Esophagus muscularis mucosa (tissue), 4 donors: ENCODE results near the gene KHDC4. TPM values are rescaled to one million over a fixed set of nuclear protein-coding genes. Genes with fewer than 3 reads are reported as not detected.
"Not testable (repeated sequence)": the region's sequence is repeated elsewhere in the genome, so short reads cannot be mapped to it uniquely, and the experiment has no call there.

ENCODE experiments used
- DNase-seq: peaks from one replicate; pipeline ENCODE4 v3.0.0-alpha.2; 2017; ENCODE audit errors: extremely low spot score
- H3K27ac ChIP-seq, 4 donors: fragments of 200-600 bp; sonication (generic); replicated peaks in 1 of 4; 1 replicate in 3 of 4; 2 replicates in 1 of 4; pipeline ENCODE4 v1.5.1; 2016 to 2019; ENCODE audit warnings: mild to moderate bottlenecking in 1 of 4
- H3K27me3 ChIP-seq, 4 donors: fragments of 200-600 bp; sonication (generic); one replicate each; pipeline versions ENCODE4 v1.5.1 to v1.6.0; 2016 to 2019
- H3K36me3 ChIP-seq, 4 donors: fragments of 200-600 bp; sonication (generic); one replicate each; pipeline ENCODE4 v1.5.1; 2016 to 2019
- H3K4me1 ChIP-seq, 4 donors: fragments of 200-600 bp; sonication (generic); one replicate each; pipeline ENCODE4 v1.5.1; 2016 to 2019
- H3K4me3 ChIP-seq, 4 donors: fragments of 200-600 bp; sonication (generic); 1 replicate in 2 of 4; 2 replicates in 2 of 4; pipeline ENCODE4 v1.5.1; 2016 to 2019; ENCODE audit warnings: mild to moderate bottlenecking in 4 of 4, moderate library complexity in 1 of 4
- H3K9me3 ChIP-seq, 4 donors: fragments of 200-600 bp; sonication (generic); 1 replicate in 3 of 4; 2 replicates in 1 of 4; pipeline ENCODE4 v1.5.1; 2016 to 2019
- EP300 ChIP-seq: sonication (generic); formaldehyde crosslinking; IDR thresholded peaks from one replicate; pipeline ENCODE4 v1.6.1; 2017; ENCODE audit warnings: antibody characterized with exemption
- POLR2A ChIP-seq: fragments of 450-650 bp; IDR thresholded peaks from one replicate; pipeline ENCODE4 v1.6.1; 2017; ENCODE audit warnings: antibody characterized with exemption, moderate library complexity, mild to moderate bottlenecking, low read depth
- POLR2AphosphoS5 ChIP-seq, 2 donors: sonication (generic); formaldehyde crosslinking; IDR thresholded peaks; one replicate each; pipeline ENCODE4 v1.6.1; 2017; ENCODE audit warnings: antibody characterized with exemption in 2 of 2
- WGBS: methylation state at CpG from one replicate; pipeline ENCODE4 v1.1.5; 2018; 5-methylcytosine and 5-hydroxymethylcytosine counted together
- intact Hi-C: fragments of 100-400 bp; cut with DNase I; formaldehyde crosslinking; loops from one replicate; pipeline ENCODE4 v1.15.1; 2023
- total RNA-seq, 4 donors: library from RNA; depleted of rRNA; stranded (reverse); fragments of >200 nt; gene quantifications; one replicate each; pipeline versions ENCODE4 v1.1.0 to v1.2.1, GENCODE V29; 2016
- TF ChIP-seq, protein P1 (sequence below), 3 experiments: fragments of 200-600 bp in 2 of 3; fragments of 450-650 bp in 1 of 3; sonication (generic) in 2 of 3; IDR thresholded peaks; one replicate each; pipeline ENCODE4 v1.5.1; 2017 to 2019; ENCODE audit warnings: antibody characterized with exemption in 3 of 3, mild to moderate bottlenecking in 2 of 3, moderate library complexity in 1 of 3

KHDC4 gene
- total RNA-seq, 4 donors from 2014 or later: 25.8 to 41.5 (median 29.2) TPM

DNA sequence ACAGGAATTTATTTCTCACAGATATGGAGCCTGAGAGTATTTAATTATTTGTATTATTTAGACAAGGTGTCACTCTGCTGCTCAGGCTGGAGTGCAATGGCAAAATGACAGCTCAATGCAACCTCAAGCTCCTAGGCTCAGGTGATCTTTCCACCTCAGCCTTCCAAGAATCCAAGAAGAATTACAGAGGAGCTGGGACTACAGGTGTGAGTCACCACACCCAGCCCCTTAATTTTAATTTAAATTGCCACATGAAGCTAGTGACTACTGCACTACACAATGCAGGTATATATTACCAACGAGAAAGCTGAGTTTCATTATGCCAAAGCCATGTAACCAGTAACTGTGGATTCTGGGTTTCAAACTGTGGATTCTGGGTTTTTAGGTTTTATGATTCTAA, 2.1 kb downstream of the KHDC4 start:
- TF ChIP-seq EP300 (no peak), POLR2AphosphoS5 (IDR thresholded peaks at IDR 0.05) (no peak), POLR2A (no peak)
- TF ChIP-seq, protein P1, sequence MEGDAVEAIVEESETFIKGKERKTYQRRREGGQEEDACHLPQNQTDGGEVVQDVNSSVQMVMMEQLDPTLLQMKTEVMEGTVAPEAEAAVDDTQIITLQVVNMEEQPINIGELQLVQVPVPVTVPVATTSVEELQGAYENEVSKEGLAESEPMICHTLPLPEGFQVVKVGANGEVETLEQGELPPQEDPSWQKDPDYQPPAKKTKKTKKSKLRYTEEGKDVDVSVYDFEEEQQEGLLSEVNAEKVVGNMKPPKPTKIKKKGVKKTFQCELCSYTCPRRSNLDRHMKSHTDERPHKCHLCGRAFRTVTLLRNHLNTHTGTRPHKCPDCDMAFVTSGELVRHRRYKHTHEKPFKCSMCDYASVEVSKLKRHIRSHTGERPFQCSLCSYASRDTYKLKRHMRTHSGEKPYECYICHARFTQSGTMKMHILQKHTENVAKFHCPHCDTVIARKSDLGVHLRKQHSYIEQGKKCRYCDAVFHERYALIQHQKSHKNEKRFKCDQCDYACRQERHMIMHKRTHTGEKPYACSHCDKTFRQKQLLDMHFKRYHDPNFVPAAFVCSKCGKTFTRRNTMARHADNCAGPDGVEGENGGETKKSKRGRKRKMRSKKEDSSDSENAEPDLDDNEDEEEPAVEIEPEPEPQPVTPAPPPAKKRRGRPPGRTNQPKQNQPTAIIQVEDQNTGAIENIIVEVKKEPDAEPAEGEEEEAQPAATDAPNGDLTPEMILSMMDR (IDR thresholded peaks at IDR 0.05): no peak
- Histone ChIP-seq H3K9me3 (no peaks in the 10 kb centered on the region), H3K27me3 (no peaks in the 10 kb centered on the region), H3K27ac (no peak overlapping the region), H3K36me3 (peaks cover 33 to 65% (median 53%) of the 10 kb centered on the region in 4 donors), H3K4me1 (peaks cover 41 to 52% (median 51%) of the 10 kb centered on the region in 4 donors), H3K4me3 (no peak overlapping the region)
- 56% methylated on average over 1 of the region's 1 CpG for WGBS
- no peak for DNase-seq
- intact Hi-C loops: no loop called here

DNA sequence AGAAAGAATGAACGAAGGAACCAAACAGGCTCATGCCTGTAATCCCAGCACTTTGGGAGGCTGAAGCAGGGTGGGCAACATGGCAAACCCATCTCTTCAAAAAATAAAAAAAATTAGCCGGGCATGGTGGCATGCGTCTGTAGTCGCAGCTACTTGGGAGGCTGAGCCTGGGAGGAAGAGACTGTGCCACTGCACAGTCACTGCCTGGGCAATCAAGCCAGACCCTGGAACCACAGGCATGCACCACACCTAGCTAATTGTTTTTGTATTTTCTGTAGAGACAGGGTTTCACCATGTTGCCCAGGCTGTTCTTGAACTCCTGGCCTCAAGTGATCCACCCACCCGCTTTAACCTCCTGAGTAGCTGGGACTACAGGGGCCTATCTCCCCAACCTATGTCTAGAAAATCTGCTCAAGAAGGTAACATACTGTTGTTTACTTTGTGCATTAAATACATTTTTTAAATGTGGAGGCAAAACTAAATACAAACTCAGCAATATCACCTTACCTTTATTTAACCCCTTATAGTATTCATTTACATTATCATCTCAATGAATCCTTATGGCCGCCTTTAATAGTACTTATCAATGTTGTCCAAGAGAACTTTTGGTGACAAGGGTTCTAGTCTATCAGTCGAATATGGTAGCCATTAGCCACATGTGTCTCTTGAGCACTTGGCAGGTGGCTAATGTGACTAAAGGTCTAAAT, 2.7 kb downstream of the KHDC4 start:
- no peaks in the 10 kb centered on the region for H3K27me3 ChIP-seq
- intact Hi-C loops: no loop called here
- H3K36me3 ChIP-seq: peaks cover 39 to 71% (median 59%) of the 10 kb centered on the region in 4 donors
- TF ChIP-seq EP300: no peak
- TF ChIP-seq, protein P1 (IDR thresholded peaks at IDR 0.05): no peak
- no peak for TF ChIP-seq POLR2A
- no peak for TF ChIP-seq POLR2AphosphoS5 (IDR thresholded peaks at IDR 0.05)
- H3K9me3 ChIP-seq: no peaks in the 10 kb centered on the region
- H3K4me1 ChIP-seq: peaks cover 41 to 52% (median 51%) of the 10 kb centered on the region in 4 donors
- peak overlapping the region in 3 of 4 donors; percentile 10 to 29 (median 12) for H3K4me3 ChIP-seq
- no peak for DNase-seq
- H3K27ac ChIP-seq: peak overlapping the region in 1 of 4 donors; percentile 21
- 72% methylated on average over 7 of the region's 7 CpGs for WGBS

DNA sequence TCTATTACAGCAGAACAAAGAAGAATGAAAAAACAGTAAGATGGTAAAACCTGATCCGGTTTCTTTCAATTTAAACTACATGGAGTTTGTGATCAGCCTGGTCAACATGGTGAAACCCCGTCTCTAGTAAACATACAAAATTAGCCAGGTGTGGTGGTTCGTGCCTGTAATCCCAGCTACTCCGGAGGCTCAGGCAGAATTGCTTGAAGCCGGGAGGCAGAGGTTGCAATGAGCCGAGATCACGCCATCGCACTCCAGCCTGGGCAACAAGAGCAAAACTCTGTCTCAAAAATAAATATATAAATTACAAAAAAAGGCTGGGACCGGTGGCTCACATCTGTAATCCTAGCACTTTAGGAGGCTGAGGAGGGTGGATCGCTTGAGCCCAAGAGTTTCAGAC, 3.5 kb downstream of the KHDC4 start:
- H3K4me3 ChIP-seq: peak overlapping the region in 3 of 4 donors; percentile 10 to 29 (median 12)
- 72% methylated on average over 10 of the region's 10 CpGs for WGBS
- DNase-seq, H3K27me3 ChIP-seq, intact Hi-C loops, H3K9me3 ChIP-seq: not testable (repeated sequence)
- peak overlapping the region in 1 of 4 donors; percentile 21 for H3K27ac ChIP-seq
- H3K36me3 ChIP-seq: peaks cover 46 to 79% (median 66%) of the 10 kb centered on the region in 4 donors
- H3K4me1 ChIP-seq: peaks cover 41 to 52% (median 51%) of the 10 kb centered on the region in 4 donors

DNA sequence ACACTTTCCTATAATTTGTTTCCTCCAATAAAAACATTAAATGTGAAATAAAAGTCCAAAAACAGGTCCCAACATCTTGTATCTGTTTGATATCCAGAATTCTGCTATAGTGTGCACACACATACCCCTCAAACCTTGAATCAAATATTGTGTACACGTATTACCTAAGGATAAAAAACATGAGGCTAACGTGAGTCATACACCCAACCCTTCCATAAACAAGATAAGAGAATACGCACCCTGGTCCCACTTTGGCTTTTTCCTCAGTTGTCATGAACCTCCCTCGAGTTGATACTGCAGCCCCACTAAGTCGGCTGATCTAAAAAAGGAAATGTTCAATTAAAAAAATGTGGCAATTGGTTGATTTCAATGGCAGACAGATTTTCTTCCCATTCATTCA, 5.2 kb downstream of the KHDC4 start:
- 73% methylated on average over 5 of the region's 5 CpGs for WGBS
- peaks cover 38 to 51% (median 44%) of the 10 kb centered on the region in 4 donors for H3K4me1 ChIP-seq
- no peaks in the 10 kb centered on the region for H3K27me3 ChIP-seq
- no peak overlapping the region for H3K4me3 ChIP-seq
- no peak for DNase-seq
- peaks cover 63 to 96% (median 83%) of the 10 kb centered on the region in 4 donors for H3K36me3 ChIP-seq
- no peak for TF ChIP-seq EP300
- no peak for TF ChIP-seq POLR2AphosphoS5 (IDR thresholded peaks at IDR 0.05)
- TF ChIP-seq, protein P1 (IDR thresholded peaks at IDR 0.05): no peak
- TF ChIP-seq POLR2A: no peak
- H3K27ac ChIP-seq: no peak overlapping the region
- no peaks in the 10 kb centered on the region for H3K9me3 ChIP-seq
- intact Hi-C loops: no loop called here

DNA sequence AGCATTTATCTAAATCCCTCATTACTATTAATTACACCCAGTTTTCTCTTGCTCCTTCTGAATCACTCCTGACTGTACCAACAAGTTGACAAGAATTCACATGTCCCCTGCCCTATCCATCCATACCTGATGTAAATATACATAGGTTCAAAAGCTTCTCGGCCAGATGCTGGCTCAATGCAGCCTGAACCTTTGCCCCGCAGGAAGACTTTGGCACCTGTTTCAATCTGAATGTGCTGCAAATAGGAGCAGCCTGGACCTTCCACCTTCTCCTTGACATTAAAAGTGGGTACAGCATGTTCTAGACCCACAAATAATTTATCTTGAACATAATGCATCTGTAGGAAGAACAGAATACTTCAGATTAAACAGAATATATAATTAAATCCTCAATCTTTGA, 8.7 kb downstream of the KHDC4 start:
- peaks cover 95 to 100% (median 98%) of the 10 kb centered on the region in 4 donors for H3K36me3 ChIP-seq
- H3K27ac ChIP-seq: no peak overlapping the region
- no peaks in the 10 kb centered on the region for H3K27me3 ChIP-seq
- no peaks in the 10 kb centered on the region for H3K9me3 ChIP-seq
- H3K4me1 ChIP-seq: peaks cover 5 to 27% (median 12%) of the 10 kb centered on the region in 4 donors
- H3K4me3 ChIP-seq: no peak overlapping the region
- WGBS: 80% methylated on average over 2 of the region's 2 CpGs
- intact Hi-C loops: no loop called here
- no peak for DNase-seq
- TF ChIP-seq, protein P1 (IDR thresholded peaks at IDR 0.05): no peak
- TF ChIP-seq POLR2AphosphoS5 (IDR thresholded peaks at IDR 0.05) (no peak), EP300 (no peak), POLR2A (no peak)
